B cell (primary cell): ENCODE results near the gene VWA8. TPM values are rescaled to one million over a fixed set of nuclear protein-coding genes. Genes with fewer than 3 reads are reported as not detected.

ENCODE experiments used
- ATAC-seq: fragments of 200-7000 bp; cut with Tn5 transposase; one replicate; pipeline ENCODE4 v1.10.0; 2021; ENCODE audit warnings: low read depth, mild to moderate bottlenecking, moderate number of reproducible peaks, moderate library complexity
- CTCF ChIA-PET: fragments of 350-600 bp; sonication (Branson Sonifier 250); formaldehyde crosslinking; loops from one replicate; lab custom pipeline; 2021; ENCODE audit warnings: antibody characterized with exemption, inconsistent platforms; lab: Charles Lee
- POLR2A ChIA-PET: fragments of 350-600 bp; sonication (Branson Sonifier 250); formaldehyde crosslinking; loops from one replicate; lab custom pipeline; 2021; ENCODE audit warnings: antibody characterized with exemption; lab: Charles Lee
- DNase-seq: peaks from one replicate; pipeline ENCODE4 v3.0.0; 2013
- H2AFZ ChIP-seq: 2 replicates; pipeline ENCODE4 v1.6.1; 2012; ENCODE audit warnings: mild to moderate bottlenecking, low read depth, low read length; ENCODE audit not compliant: insufficient read depth, poor library complexity, severe bottlenecking
- H3K27ac ChIP-seq, 2 donors: 1 replicate in 1 of 2; 2 replicates in 1 of 2; pipeline ENCODE4 v1.5.1; 2012 to 2013; ENCODE audit warnings: low read length in 2 of 2, mild to moderate bottlenecking in 2 of 2, moderate library complexity in 1 of 2
- H3K27me3 ChIP-seq, 4 experiments: fragments of 200-600 bp in 1 of 4; sonication (generic) in 1 of 4; replicated peaks in 1 of 4; 1 replicate in 2 of 4; 2 replicates in 2 of 4; pipeline versions ENCODE4 v1.6.1 to v1.7.0; 2013 to 2016; ENCODE audit warnings: low read length in 3 of 4, mild to moderate bottlenecking in 2 of 4, mixed read lengths in 1 of 4, moderate library complexity in 1 of 4; ENCODE audit not compliant: insufficient read depth in 4 of 4, control insufficient read depth in 3 of 4; ENCODE audit errors: control extremely low read depth in 1 of 4
- H3K36me3 ChIP-seq, 2 experiments: replicated peaks in 1 of 2; 1 replicate in 1 of 2; 2 replicates in 1 of 2; pipeline versions ENCODE4 v1.6.1 to v1.7.1; 2013; ENCODE audit warnings: low read length in 1 of 2; ENCODE audit not compliant: insufficient read depth in 2 of 2, control insufficient read depth in 1 of 2; ENCODE audit errors: control extremely low read depth in 1 of 2, extremely low read depth in 1 of 2
- H3K4me1 ChIP-seq, 2 donors: fragments of 200-600 bp in 1 of 2; sonication (generic) in 1 of 2; 1 replicate in 1 of 2; 2 replicates in 1 of 2; pipeline versions ENCODE4 v1.5.1 to v1.6.1; 2013 to 2017; ENCODE audit warnings: low read length in 2 of 2; ENCODE audit not compliant: control insufficient read depth in 2 of 2, insufficient read depth in 2 of 2
- H3K4me2 ChIP-seq: replicated peaks from 2 replicates; pipeline ENCODE3; 2012; ENCODE audit warnings: mild to moderate bottlenecking, low read depth, low read length; ENCODE audit not compliant: poor library complexity, severe bottlenecking
- H3K4me3 ChIP-seq, 5 experiments: fragments of 200-600 bp in 1 of 5; sonication (generic) in 1 of 5; 1 replicate in 3 of 5; 2 replicates in 2 of 5; pipeline versions ENCODE4 v1.5.1 to v1.7.0; 2011 to 2016; ENCODE audit warnings: low read length in 4 of 5, mild to moderate bottlenecking in 4 of 5, low read depth in 2 of 5, control low read depth in 1 of 5, moderate library complexity in 1 of 5; ENCODE audit not compliant: insufficient read depth in 1 of 5; ENCODE audit errors: control extremely low read depth in 1 of 5, extremely low read depth in 1 of 5
- H3K79me2 ChIP-seq: fragments of 200-600 bp; sonication (generic); one replicate; pipeline ENCODE4 v1.6.0; 2016; ENCODE audit warnings: low read length; ENCODE audit not compliant: control insufficient read depth, insufficient read depth
- H3K9ac ChIP-seq: fragments of 200-600 bp; sonication (generic); 2 replicates; pipeline ENCODE4 v1.6.1; 2017; ENCODE audit warnings: mild to moderate bottlenecking, low read length, moderate library complexity
- H3K9me3 ChIP-seq, 3 donors: one replicate each; pipeline versions ENCODE4 v1.6.1 to v1.7.1; 2013; ENCODE audit warnings: low read length in 2 of 3; ENCODE audit not compliant: control insufficient read depth in 2 of 3, insufficient read depth in 1 of 3; ENCODE audit errors: control extremely low read depth in 1 of 3
- H4K20me1 ChIP-seq: 2 replicates; pipeline ENCODE4 v1.6.0; 2012; ENCODE audit warnings: mild to moderate bottlenecking, low read length; ENCODE audit not compliant: insufficient read depth, control insufficient read depth, poor library complexity, severe bottlenecking
- H3K27ac Mint-ChIP-seq: one replicate; pipeline ENCODE4 v1.8.0; 2021; ENCODE audit warnings: mixed read lengths
- H3K27me3 Mint-ChIP-seq: one replicate; pipeline ENCODE4 v1.8.0; 2021; ENCODE audit warnings: mixed read lengths
- H3K4me1 Mint-ChIP-seq: one replicate; pipeline ENCODE4 v1.8.0; 2021; ENCODE audit warnings: mixed read lengths
- H3K4me3 Mint-ChIP-seq: one replicate; pipeline ENCODE4 v1.8.0; 2021; ENCODE audit warnings: mixed read lengths
- H3K9me3 Mint-ChIP-seq: one replicate; pipeline ENCODE4 v1.8.0; 2022; ENCODE audit warnings: mixed read lengths; ENCODE audit not compliant: insufficient read depth
- EZH2 ChIP-seq: IDR thresholded peaks from 2 replicates; pipeline ENCODE4 v1.6.1; 2012; ENCODE audit warnings: borderline replicate concordance, low read depth, mild to moderate bottlenecking, moderate library complexity, low read length; ENCODE audit not compliant: insufficient read depth, poor library complexity, severe bottlenecking
- WGBS: methylation state at CpG from one replicate; pipeline ENCODE4 v1.1.5; 2013; ENCODE audit warnings: missing lambda C conversion rate; ENCODE audit not compliant: insufficient coverage; 5-methylcytosine and 5-hydroxymethylcytosine counted together
- intact Hi-C: fragments of 100-400 bp; cut with micrococcal nuclease; formaldehyde crosslinking; loops from one replicate; pipeline ENCODE4 v1.10.0; 2022
- polyA plus RNA-seq: library from polyadenylated mRNA; depleted of rRNA; stranded (reverse); fragments of >200 nt; gene quantifications from 2 replicates; pipeline ENCODE4 v1.2.3, GENCODE V29; 2012
- total RNA-seq, 2 donors: library from RNA; stranded (reverse); fragments of 120-200 nt in 1 of 2; gene quantifications; 1 replicate in 1 of 2; 2 replicates in 1 of 2; pipeline versions ENCODE4 v1.2.3 to v1.2.4, GENCODE V29; 2013 to 2022
- TF ChIP-seq, protein P1 (sequence below): fragments of 200-600 bp; IDR thresholded peaks from one replicate; pipeline ENCODE4 v1.8.0; 2022; ENCODE audit warnings: antibody characterized with exemption, mild to moderate bottlenecking

The VWA8 gene
- total and polyA plus RNA-seq, 2 donors (not counting 1 experiment from before 2014, with no cell fraction given), result 6.0 to 19.7 TPM

DNA sequence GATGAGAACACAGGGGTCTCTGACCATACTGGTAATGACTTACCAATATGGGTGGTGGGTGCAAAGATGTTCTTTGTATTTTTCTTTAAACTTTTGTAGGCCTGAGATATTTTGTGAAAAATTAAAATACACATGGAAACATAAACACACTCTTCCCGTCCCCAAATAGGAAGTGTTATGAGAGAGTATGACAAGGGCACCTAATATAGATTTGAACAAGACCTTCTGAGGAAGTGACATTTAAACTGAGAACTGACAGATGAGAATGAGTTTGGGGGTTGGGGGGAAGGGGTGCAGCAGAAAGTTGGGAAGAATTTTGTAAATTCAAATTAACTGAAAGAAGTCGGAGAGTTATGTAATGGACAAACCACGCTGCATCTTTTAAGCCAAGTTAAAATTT is 279.3 kb downstream of the VWA8 start:
- Histone ChIP-seq H3K79me2 (no peaks in the 10 kb centered on the region), H2AFZ (no peak overlapping the region), H3K4me1 (no peaks in the 10 kb centered on the region), H3K27me3 (no peaks in the 10 kb centered on the region), H3K4me3 (no peak overlapping the region), H4K20me1 (no peaks in the 10 kb centered on the region), H3K9ac (no peak overlapping the region), H3K4me2 (no peak overlapping the region), H3K36me3 (peaks cover 0 to 8% of the 10 kb centered on the region in 2 experiments), H3K27ac (no peak overlapping the region), H3K9me3 (no peaks in the 10 kb centered on the region)
- no peaks in the 10 kb centered on the region for H3K27me3 Mint-ChIP-seq
- no peak overlapping the region for H3K4me3 Mint-ChIP-seq
- H3K9me3 Mint-ChIP-seq, result no peaks in the 10 kb centered on the region
- no peak for TF ChIP-seq EZH2
- TF ChIP-seq, protein P1, sequence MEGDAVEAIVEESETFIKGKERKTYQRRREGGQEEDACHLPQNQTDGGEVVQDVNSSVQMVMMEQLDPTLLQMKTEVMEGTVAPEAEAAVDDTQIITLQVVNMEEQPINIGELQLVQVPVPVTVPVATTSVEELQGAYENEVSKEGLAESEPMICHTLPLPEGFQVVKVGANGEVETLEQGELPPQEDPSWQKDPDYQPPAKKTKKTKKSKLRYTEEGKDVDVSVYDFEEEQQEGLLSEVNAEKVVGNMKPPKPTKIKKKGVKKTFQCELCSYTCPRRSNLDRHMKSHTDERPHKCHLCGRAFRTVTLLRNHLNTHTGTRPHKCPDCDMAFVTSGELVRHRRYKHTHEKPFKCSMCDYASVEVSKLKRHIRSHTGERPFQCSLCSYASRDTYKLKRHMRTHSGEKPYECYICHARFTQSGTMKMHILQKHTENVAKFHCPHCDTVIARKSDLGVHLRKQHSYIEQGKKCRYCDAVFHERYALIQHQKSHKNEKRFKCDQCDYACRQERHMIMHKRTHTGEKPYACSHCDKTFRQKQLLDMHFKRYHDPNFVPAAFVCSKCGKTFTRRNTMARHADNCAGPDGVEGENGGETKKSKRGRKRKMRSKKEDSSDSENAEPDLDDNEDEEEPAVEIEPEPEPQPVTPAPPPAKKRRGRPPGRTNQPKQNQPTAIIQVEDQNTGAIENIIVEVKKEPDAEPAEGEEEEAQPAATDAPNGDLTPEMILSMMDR, result no peak
- CTCF ChIA-PET, result interaction anchor here (0.6 kb wide), 1 partner anchor 189 kb away, joined by 4 read pairs; no protein-coding TSS in a partner anchor
- DNase-seq (no peak), ATAC-seq (no peak)
- no peak overlapping the region for H3K27ac Mint-ChIP-seq
- POLR2A ChIA-PET, result no interaction called here
- intact Hi-C loops, result no loop called here
- no CpG with 5 or more reads among the region's 3 CpGs for WGBS
- no peaks in the 10 kb centered on the region for H3K4me1 Mint-ChIP-seq

- Histone ChIP-seq H3K36me3 (peaks cover 0 to 8% of the 10 kb centered on the region in 2 experiments), H4K20me1 (no peaks in the 10 kb centered on the region), H3K27me3 (no peaks in the 10 kb centered on the region), H3K79me2 (no peaks in the 10 kb centered on the region), H3K4me3 (no peak overlapping the region), H2AFZ (no peak overlapping the region), H3K9ac (no peak overlapping the region), H3K4me1 (no peaks in the 10 kb centered on the region), H3K4me2 (no peak overlapping the region), H3K27ac (no peak overlapping the region), H3K9me3 (no peaks in the 10 kb centered on the region)
- Mint-ChIP-seq H3K4me1 (no peaks in the 10 kb centered on the region), H3K27ac (no peak overlapping the region), H3K9me3 (no peaks in the 10 kb centered on the region), H3K4me3 (no peak overlapping the region), H3K27me3 (no peaks in the 10 kb centered on the region)
- ATAC-seq, result no peak
- no peak for DNase-seq
- TF ChIP-seq, protein P1, result no peak
- TF ChIP-seq EZH2, result no peak
- ChIA-PET CTCF (no interaction called here), POLR2A (no interaction called here)
- intact Hi-C loops, result no loop called here
- WGBS, result 100% methylated on average over 2 of the region's 2 CpGs
These were observed 280.0 kb downstream of the VWA8 start for GRCh38 chr13:41680900-41681299.
